NCI-H2196 treated with DMSO at 0.1 percent for 48 hours (cell line): ENCODE data around the gene EPB41.
A peak's percentile ranks its signal among the peaks of the same experiment; 100 is the strongest.

Experiments used
- DNase-seq: peaks from one replicate; lab custom pipeline; 2025; ENCODE audit not compliant: unreplicated experiment; lab: John Stamatoyannopoulos, UW

Gene EPB41

DNA sequence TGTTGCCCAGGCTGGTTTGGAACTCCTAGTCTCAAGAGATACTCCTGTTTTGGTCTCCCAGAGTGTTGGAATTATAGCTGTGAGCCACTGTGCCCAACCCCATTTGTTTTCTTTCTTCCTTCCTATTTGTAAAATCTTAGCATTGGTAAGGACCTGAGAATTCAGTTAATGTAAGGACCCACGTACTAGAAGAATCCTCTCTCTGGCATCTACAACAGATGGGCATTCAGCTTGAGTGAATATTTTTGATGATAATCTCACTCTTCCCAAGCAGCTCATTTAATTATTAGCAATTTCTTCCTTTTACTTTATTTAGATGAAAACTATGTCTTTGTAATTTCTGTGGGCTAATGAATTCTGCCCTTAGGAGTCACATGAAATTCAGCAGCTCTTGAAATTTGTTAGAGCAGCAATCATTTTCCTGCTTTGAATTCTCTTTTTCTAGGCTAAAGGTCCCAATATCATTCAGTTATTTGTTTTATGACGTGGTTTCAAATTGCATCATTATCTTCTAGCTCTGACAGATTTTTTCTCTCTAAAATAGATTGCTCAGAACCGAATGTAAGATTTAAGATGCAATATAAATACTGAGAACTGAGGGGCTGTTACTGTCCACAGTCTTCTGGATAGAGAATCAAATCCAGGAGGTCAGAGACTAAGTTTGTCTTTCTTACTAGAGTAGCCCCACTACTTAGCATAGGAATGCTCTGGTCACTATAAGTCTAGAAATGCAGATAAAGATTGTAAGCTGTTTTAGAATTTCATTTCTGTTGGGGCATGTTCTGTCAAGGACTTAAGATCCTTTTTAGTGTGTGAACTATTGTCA, 59.4 kb downstream of the EPB41 start:
- DNase-seq = no peak

DNA sequence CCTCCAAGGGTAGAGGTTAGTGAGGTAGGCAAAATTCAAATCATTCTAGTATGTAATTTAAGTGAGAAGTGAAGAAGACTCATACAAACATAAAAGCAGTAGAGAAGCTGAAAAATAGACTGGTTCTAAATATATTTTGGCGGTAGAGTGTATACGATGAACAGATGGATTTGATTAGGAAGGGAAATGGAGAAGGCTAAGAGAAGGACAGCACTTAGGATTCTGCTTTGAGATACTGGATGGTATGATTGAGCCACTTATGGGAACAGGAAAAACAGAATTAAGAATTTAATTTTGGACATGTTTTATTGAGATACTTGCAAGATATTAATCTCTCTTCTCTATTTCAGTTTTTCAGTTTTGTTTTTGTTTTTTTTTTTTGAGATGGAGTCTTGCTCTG, 60.1 kb downstream of the EPB41 start:
- no peak for DNase-seq

DNA sequence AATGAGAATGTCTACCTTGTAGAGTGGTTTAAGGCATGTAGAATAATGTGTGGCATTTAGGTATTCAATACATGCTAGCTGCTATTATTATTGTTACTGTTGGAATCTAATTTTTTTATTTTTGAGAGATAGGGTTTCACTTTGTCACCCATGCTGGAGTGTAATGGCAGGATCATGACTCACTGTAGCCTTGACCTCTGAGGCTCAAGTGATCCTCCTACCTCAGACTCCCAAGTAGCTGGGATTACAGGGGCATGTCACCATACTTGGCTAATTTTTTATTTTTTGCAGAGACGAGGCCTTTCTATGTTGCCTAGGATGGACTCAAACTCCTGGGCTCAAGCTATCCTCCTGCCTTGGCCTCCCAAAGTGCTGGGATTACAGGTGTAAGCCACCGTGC, 61.9 kb downstream of the EPB41 start:
- no peak for DNase-seq

DNA sequence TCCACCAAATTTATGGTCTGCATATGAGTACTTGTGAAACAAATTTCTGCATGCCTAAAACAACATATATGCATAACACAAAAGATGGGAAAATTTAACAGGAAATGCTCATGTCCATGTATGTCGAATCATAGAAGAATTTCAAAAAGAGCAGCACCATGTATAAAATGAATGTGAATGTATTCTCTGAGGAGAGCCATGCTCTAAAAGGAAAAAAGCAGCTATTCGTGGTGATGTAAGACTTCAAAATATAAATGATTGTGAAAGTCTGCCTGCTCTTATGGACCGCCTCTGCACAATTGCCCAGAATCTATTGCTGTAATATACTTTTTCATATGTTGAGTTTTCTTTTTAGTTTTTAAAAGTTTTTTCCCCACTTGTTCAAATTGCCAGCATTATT, 66.8 kb downstream of the EPB41 start:
- DNase-seq = no peak

DNA sequence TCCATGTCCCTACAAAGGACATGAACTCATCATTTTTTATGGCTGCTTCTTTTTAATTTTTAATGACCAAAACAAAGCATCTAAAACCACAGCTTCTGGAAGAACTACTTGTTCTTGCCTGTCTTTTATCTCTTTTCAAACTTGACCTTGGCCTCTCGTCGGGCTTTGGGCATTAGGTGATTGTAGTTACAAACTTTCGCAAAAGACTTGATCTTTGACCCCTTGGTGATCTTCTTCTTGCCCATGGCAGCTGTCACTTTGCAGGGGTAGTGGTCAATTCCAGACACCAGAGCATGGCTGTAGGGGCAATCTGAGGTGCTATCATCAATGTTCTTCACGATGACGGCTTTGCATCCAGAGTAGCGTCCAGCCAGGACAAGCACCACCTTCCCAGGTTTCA, 67.8 kb downstream of the EPB41 start:
- no peak for DNase-seq

DNA sequence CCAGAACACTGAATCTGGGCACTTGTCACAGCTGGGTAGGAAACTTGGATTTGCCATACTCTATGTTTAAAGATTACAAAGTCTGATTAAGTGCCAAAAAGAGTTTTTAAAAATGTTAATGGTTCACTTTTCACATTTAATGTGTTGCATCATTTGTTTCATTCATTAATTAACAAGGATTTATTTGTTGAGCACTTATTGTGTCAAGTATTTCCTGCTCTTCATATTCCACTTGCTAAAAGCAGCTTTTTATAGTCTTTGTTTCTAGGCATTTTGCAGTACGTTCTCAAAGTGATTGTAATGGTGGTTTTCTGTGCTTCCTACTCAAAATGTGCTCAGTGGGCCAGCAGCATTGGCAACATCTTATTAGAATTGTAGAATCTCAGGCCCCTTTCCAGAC, 68.7 kb downstream of the EPB41 start:
- DNase-seq = no peak

DNA sequence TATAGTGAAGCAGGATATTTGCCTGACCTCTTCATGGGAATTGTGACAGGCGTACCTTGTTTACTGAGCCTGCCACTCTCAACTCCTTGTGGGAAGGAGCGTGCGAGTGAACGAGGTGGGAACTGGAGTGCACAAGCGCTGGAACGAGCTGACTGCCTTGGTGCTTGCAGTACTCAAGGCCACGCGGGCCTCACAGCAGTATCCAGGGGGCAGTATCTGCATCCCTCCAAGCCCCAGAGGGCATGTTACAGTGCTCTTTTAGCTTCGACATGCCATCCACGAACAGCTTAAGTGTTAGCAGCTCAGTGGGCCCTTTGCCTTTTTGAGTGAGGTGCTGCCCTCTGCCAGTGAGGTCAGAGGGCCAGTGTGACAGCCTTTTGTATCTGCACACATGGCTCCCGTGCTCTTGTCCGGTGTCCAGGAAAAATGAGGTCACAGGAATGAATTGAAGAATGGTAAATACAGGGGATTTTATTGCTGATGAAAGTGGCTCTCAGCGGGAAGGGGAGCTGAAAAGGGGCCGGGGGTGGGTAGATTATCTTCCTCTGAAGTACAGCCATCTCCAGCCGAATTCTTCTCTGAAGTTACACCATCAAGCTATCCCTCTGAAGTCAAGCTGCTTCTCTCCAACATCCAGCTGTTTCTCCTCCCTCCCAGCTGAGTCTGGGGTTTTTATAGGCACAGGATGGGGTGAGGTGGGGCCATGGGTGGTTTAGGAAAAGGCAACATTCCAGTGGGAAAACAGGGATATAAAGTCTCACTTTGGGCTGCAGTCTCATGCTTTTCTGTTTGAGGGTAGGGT, 69.3 kb downstream of the EPB41 start:
- no peak for DNase-seq

DNA sequence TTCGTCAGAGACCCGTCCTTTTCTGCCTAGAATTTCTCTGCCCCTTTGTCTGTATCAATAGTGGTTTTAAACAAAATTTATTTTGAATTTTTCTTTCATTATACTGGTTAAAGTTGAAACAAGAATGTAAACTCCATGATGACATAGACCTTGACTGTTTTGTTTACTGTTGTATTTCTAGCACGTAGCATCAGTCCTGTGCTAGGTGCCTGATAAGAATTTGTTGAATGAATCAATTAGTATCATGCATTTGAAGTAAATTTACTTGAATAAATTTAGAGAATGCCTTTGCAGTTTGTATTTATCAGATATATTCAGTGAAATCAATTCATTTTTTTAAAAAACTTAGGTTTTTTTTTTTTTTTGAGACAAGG, 69.9 kb downstream of the EPB41 start:
- DNase-seq = no peak

DNA sequence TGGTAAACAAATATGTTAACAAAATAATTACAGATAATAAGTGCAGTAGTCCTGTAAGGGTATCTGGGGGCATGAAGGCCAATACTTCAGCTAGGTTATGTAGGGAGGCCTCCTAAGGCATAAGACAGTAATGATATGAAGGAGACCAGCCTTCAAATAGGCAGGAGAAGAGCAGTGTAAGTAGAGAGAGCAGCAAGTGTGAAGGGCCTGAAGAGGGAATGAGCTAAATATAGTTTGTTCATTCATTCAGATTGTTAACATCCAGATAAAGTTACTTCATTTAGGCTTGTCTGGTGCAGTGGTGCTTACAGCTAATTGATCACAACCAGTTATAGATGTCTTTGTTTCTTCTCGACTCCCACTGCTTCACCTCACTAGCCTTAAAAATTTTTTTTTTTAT, 71.1 kb downstream of the EPB41 start:
- no peak for DNase-seq

DNA sequence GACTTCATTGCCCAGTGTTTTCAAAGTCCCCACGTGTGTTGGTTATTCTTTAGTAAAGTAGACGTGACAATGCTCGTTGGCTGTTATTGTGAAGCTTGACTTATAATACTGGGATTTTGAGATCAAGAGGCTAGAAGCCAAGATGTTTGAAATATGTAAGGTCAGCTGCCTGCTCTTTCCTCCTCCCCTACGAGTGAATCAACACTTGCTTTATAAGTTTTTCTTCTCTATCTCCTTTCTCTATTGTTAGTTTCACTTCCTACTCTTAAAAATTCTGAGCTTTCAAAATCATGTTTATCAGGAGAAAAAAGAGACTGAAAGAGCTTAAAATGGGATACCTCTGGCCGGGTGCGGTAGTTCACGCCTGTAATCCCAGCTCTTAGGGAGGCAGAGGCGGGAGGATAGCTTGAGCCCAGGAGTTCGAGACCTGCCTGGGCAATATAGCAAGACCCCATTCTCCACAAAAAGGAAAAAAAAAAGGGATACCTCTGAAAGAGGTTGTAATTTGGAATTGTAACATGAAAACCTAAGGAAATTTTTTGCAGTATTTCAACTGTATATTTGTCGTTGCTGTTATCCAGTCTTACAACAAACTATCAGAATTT, 72.0 kb downstream of the EPB41 start:
- DNase-seq = no peak

DNA sequence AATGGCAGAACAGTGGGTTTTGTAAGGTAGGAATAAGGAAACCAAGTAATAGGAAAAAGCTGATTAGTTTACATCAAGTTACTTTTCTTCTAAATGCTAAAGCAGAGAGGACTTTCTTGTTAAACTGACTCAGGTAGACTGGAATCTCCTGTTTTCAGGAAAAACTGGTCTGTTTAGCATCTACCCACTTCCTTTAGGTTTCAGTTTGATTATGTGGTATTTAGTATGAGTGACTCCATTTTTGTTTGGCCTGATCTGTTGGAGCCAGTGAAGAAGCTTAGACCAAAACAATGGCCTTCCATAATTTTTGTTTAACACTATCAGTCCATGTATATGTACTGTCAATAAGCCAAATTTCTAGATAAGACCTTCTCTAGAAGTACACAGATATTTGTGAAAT, 88.4 kb downstream of the EPB41 start:
- no peak for DNase-seq

DNA sequence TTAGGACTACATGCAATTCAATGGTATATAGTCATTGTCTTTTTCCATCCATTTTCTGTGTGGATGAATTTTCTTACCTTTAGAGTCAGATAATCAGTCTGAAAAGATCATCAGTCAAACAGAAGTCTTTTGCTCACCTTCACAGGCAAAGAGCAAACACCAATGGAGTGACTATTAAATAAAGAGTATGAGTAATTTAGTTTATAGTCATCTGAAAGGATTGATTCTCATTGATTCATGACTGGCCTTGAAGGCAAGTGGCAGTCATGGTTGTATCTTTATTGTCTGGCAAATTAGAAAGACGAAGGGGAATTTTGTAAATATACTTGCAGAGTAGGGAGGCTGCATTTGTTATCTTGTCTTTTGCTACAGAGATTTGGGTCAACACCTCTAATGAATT, 89.9 kb downstream of the EPB41 start:
- no peak for DNase-seq

DNA sequence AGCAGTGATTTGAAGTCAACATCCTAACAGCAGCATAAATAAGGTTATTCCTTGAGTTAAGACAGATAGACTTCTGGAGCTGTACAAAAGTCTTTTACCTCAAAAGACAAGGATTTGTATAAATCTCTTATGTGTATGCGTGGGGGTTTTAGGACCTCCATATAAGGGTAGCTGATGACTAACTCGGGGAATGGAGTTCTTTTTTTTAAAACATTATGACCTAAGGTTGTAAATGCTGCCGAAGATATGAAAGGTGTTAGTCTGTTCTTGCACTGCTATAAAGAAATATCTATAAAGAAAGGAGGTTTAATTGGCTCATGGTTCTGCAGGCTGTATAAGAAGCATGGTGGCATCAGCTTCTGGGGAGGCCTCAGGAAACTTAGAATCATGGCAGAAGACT, 90.4 kb downstream of the EPB41 start:
- no peak for DNase-seq

DNA sequence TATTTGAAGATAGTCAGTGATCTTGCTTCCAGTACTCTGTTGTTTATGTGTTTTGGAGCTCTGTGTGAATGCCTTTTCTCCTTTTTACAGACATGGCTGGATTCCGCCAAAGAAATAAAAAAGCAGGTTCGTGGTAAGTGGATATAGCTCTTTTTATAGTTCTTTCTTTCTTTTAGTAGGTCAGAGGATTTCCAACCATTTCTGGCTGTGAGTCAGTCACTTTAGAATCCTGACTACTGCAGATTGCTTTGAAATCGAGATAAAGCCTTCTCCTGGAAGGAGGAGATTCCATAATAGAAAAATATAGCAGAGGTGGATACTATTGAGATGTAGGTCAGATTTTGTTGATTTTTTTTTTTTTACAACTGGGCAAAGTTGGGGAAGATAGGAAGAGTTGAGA, 97.4 kb downstream of the EPB41 start:
- DNase-seq = no peak

DNA sequence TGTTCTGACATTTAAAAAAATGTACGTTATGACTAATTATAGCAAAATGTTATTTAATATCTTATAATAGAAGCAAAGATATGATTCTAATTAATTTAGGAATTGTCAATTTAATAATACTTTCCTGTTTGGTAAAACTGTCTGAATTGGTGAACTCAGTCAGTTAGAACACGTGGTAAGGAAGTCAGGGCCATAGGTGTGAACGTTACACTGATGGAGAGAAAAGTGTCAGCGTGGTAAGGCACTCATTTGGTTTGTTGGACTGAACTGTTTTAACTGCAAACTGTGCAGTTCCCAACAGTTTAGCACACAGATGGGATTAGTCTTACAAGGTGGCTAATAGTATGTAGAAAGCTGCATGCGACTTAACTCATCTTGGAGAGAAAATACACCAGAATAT, 102.9 kb downstream of the EPB41 start:
- DNase-seq = no peak

DNA sequence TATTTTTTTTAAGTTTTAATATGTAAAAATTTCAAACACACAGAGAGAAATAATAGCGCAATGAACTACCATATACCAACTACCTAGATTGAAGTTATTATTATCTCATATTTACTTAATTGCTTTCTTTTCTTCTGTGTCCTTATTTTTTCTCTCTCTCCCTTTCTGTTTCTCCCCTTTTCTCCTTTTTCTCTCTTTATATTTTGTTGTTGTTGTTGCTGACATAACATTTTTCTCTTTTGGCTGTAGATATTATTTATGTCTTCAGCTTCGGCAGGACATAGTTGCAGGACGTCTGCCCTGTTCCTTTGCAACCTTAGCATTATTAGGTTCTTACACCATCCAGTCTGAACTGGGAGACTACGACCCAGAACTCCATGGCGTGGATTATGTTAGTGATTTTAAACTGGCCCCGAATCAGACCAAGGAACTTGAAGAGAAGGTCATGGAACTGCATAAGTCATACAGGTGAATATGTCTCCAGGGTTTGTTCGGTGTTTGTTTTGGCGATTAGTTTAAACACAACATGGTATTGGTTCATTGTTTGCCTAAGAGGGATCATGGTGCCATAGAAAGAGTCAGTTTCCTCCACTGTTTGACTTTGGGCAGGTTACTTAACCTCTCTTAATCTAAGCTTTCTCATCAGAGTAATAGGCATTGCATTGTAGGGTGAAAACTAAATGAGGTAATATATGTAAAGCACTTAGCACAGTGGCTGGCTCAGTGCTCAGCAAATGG, 103.8 kb downstream of the EPB41 start:
- DNase-seq = no peak

DNA sequence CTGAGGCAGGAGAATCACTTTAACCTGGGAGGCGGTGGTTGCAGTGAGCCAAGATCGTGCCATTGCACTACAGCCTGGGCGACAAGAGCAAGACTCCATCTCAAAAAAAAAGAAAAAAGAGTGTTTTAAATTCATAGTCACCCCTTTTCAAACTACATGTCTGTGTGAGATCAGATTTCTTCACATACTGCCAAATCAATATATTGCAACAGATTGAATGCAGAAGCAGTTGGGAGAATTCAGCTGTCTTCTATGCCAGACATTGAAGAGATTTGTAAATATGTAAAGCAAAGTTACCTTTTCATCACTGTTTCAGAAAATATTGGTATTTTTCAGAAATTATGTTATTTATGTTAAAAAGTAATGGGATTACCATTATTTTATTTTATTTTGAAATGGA, 108.3 kb downstream of the EPB41 start:
- DNase-seq = no peak

DNA sequence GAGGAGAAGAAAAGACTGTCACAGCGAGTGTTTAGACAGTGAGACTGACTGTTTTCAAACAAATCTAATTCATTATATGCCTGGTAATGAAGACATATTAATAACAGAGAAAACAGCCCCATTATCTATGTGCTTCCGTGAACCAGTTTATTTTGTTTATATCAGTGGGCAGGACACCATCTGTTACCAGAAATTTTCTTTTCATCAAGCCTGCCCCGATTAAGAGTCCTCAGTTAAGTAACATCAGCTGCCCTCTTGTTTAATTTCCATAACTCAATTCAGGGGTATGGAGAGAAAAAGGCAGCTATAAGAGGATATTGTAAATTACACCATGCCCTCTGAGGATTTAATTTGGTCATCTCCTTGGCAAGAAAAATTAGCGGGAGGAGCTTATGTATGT, 115.3 kb downstream of the EPB41 start:
- no peak for DNase-seq

DNA sequence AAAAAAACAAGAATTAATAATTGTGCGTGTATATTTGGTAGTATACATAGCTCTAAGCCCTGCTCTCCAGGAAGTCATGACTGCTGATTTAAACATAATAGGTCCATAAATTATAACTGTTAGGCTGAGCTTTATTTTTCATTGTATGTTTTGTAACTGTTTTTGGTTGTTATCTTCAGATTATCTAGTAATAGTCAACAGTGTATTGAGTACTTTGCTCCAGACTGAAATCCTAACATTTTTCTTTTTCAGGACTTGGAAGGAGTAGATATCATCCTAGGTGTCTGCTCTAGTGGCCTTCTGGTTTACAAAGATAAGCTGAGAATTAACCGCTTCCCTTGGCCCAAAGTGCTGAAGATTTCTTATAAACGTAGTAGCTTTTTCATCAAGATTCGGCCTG, 118.5 kb downstream of the EPB41 start:
- DNase-seq = no peak

DNA sequence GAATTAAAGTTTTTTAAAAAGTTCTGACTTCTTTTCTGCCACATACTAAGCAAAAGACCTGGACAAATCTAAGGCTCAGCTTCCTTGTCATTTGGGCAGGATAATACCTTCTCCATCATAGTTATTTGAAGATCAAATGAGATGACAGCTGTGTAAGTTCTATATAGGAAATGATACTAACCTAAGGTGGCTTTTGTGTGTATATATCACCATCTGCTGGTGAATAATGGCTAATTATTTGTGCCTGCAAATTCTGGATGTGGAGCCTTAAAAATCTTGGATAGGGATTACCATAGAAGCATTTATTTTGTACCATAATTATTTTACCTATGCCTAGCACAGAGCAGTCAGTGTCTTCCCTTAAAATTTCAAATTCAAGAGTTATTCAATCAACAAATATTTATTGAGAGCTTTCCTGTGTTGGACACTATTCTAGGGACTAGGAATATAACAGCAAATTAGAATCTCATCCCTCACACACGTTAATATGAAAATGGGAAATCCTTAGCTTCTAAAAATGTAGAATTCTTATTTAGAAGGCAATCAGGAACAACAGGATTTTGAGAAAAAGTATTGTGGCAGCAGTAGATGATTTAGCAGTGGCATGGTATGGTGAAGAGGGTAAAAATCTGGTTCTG, 119.6 kb downstream of the EPB41 start:
- DNase-seq = peak; percentile 18
